Measurements from ENCODE around the gene CUTA.
"Not testable (repeated sequence)": the region's sequence is repeated elsewhere in the genome, so short reads cannot be mapped to it uniquely, and the experiment has no call there.

The CUTA gene

DNA sequence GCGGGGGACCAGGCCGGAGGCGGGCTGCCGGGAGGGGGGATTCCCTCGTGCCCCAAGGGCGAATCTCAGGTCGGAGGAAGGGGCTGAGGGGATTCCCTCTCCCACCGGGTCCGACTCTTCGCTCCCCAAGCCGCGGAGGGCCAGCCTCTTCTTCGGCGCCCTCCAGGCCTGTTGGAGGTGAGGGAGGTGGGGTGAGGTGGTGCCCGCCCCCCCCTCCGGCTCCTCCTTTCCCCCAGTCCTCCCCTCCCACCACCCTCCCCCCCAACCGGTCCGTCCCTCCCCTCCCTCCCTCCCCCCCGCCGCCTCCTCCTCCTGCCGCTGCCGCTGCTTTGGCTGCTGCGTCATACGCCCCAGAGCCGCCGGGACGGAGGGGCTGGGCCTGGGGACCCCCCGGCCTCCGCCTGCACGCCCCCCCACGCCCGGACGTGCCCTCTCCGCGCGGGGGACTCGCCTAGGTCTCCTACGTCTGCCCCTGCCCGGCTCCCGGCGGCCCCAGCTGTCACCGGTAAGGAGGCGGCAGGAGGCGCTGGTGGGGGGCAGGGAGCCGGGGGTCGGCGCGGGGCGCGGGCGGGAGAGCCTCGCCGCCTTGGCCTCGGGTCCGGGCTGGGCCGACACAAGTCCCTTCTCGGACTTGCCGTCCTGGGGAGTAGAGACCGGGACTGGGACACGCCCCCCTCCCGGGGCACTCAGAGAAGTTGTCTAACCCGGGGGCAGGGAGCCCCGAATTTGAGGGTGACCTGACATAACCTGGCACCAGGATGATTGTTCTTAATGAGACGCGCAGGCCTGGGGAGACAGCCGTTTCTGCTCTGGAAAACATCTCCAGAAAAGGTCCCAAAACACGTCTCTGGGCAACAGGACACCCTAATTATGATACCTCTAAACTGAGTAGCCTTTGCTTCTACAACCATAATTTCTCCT lies 6.9 kb downstream of the CUTA start, which contains the start of gene PHF1:
Gene PHF1, plus strand, starts transcription at position 304 of the 921 bp plus-strand sequence. CDS start 1,250 bp downstream, outside the sequence.
- H3K27ac ChIP-seq, result peak within 1 kb of the TSS; percentile 85 to 99 (median 95)
- peak within 1 kb of the TSS; percentile 67 to 95 (median 85) for H3K4me3 ChIP-seq

DNA sequence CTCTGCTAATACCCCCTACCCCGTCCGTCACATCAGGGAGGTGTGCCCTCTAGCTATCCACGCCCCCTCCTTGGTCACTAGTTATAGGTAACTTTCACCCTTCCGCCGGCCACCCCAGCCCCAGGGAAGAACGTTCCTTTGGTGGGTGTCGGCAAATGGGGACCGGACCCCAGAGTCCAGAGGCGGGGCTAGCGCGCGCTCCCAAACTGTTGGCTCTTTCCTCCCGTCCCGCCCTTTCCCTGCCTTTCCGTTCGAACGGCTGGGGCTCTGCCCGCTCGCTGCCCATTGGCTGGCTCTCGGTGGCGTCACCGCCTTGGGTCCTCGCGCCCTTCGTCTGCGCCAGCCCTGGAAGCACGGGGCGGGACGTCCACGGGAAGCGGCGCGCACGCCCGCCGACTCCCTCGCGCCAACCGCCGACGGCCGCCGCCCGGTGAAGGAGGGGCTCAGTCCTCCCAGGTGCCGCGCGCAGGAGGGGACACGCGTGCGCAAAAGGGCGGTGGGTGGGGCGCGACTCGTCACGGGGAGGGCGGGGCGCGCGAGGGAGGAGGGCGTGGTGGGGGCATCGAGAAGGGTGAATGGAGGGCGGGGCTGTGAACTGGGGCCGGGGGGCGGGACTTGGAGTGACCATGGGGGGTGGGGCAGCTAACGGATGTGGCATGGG lies 7.7 kb downstream of the CUTA start:
- Histone ChIP-seq H3K27ac (peak overlapping the region; percentile 85 to 99 (median 95)), H3K4me3 (peak overlapping the region; percentile 67 to 95 (median 85))

DNA sequence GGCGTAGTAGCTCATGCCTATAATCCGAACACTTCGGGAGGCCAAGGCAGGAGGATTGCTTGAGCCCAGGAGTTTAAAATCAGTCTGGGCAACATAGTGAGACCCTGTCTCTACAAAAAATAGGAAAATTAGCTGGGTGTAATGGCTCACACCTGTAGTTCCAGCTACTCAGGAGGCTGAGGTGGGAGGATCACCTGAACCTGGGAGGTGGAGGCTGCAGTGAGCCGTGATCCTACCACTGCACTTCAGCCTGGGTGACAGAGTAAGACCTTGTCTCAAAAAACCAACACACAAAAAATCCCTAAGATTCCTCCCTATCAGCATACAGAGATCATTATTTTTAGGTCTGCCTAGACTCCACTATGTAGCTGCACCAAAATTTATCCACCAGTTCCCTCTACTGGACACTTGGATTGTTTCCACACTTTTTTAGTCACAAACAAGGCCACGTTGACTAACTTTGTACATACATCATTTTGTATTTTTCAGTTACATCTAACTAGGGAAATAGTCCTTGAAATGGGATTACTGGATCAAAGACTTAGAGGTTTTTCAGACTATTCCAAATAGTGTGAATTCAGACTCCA lies 10.7 kb downstream of the CUTA start:
- H3K27ac ChIP-seq, result peak overlapping the region in 1 of 21 experiments; percentile 8
- H3K4me3 ChIP-seq, result no peak overlapping the region

DNA sequence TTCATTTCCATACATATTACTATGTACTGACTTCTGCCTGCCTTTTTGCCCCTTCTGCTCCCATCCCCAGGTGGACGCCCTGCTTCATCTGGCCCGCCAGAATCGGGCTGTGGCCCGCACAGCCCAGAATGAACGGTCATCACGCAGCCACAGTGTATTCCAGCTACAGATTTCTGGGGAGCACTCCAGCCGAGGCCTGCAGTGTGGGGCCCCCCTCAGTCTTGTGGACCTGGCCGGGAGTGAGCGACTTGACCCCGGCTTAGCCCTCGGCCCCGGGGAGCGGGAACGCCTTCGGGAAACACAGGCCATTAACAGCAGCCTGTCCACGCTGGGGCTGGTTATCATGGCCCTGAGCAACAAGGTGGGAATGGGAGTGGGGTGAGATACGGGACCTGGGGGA lies 11.8 kb downstream of the CUTA start:
- no peak overlapping the region for H3K27ac ChIP-seq
- H3K4me3 ChIP-seq, result no peak overlapping the region

DNA sequence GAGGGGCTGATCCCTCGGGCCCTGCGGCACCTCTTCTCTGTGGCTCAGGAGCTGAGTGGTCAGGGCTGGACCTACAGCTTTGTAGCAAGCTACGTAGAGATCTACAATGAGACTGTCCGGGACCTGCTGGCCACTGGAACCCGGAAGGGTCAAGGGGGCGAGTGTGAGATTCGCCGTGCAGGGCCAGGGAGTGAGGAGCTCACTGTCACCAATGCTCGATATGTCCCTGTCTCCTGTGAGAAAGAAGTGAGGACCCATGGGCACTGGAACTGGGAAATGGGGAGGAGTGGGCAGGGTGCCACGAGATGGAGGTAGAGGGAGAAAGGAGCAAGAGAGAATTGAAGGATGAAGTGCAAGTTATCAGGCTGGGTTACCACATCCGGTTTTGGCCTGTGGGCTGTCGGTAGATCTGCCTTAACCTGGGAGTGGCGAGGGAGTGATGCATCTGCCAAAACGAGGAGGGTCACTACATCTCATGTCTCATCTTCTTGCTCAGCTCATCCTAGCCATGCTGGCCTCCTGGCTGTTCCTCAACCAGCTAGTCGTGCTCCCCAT lies 12.4 kb downstream of the CUTA start:
- H3K27ac ChIP-seq, result peak overlapping the region in 1 of 21 experiments; percentile 0
- no peak overlapping the region for H3K4me3 ChIP-seq

DNA sequence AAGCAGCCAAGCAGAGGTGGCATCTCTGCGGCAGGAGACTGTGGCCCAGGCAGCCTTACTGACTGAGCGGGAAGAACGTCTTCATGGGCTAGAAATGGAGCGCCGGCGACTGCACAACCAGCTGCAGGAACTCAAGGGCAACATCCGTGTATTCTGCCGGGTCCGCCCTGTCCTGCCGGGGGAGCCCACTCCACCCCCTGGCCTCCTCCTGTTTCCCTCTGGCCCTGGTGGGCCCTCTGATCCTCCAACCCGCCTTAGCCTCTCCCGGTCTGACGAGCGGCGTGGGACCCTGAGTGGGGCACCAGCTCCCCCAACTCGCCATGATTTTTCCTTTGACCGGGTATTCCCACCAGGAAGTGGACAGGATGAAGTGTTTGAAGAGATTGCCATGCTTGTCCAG lies 13.0 kb downstream of the CUTA start:
- Histone ChIP-seq H3K4me3 (no peak overlapping the region), H3K27ac (peak overlapping the region in 1 of 21 experiments; percentile 0)

DNA sequence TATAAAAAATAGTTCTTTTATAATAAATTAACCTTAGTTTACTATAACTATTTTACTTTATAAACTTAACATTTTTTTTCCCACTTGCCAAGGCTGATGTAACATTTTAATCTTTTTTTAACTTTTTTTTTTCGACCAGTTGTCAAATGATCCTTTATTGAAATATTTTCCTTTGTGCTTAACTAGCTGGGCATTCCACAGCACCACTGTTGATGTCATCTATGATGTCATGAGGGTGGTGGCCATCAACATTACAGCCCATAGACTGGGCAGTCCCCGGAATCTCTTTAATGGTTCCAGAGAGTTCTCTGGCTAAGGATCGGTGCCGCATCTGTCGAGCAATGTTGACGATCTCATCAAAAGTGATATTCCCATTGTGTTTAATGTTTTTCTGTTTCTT lies 18.0 kb downstream of the CUTA start:
- not testable (repeated sequence) for H3K4me3 ChIP-seq, H3K27ac ChIP-seq

DNA sequence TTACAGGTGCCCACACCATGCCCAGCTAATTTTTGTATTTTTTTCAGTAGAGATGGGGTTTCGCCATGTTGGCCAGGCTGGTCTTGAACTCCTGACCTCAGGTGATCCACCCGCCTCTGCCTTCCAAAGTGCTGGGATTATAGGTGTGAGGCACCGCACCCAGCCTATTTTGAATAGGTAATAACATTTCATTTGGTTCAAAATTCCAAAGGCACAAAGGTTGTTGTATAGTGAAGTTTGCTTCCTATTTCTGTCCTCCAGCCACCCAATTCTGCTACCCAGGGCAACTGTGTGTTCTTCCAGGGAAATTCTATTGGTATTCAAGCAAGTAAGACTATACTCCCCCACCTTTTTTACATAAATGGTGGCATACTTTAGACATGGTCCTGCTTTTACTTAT lies 19.3 kb downstream of the CUTA start:
- not testable (repeated sequence) for H3K4me3 ChIP-seq, H3K27ac ChIP-seq

DNA sequence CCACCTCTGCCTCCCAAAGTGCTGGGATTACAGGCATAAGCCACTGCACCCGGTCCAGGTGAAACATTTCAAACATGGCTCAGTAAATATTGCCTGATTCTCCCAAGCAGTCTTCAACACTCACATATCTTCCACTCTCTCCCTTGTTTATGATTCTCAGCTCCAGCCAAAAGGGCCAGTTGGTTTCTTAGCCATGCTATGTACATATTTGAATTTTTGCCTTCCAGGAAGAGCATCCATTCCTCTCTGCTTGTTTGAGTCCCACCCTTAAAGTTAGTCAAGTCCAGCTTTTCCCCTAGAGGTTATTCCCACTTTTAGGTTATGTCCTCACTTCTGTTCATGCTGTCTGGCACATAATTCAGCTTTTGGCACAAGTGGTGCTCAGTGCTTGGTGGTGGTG lies 20.4 kb downstream of the CUTA start:
- no peak overlapping the region for H3K4me3 ChIP-seq
- H3K27ac ChIP-seq, result no peak overlapping the region

DNA sequence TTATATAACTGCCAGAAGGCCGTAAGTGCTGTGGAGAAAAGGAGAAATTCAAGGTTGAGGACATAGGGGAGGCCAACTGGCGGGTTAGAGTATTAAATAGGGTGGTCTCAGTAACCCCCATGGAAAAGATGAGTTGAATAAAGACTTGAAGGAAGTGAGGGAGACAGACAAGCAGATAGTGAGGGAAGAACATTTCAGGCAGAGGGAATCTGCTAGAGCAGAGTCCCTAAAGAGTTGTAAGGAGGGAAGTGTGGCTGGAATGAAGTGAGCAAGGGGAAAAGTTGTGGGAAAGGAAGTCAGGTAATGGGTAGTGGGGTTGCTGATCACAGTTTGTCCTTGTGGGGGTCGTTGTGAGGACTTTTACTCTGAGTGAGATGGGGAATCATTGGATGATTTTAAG lies 24.9 kb downstream of the CUTA start:
- Histone ChIP-seq H3K4me3 (peak overlapping the region in 3 of 7 experiments; percentile 48 to 65 (median 60)), H3K27ac (peak overlapping the region in 2 of 21 experiments; percentile 10 to 86)

DNA sequence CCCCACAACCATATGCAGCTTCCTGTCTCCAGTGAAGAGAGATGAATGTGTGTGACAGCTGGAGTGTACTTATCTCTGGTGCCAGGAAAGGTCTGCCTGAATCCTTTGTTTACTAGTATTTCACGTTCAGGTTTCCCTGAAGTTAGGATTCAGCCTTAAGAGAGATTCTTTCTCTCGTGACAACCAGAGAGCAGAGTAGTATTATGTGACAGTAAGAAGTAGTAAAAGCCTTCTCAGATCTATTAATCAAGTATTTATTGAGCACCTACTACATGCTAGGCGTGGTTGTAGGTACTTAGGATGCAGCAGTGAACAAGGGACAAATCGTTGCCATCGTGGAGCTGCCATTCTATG lies 25.3 kb downstream of the CUTA start:
- Histone ChIP-seq H3K27ac (peak overlapping the region in 2 of 21 experiments; percentile 58 to 86), H3K4me3 (peak overlapping the region in 6 of 7 experiments; percentile 48 to 65 (median 58))

DNA sequence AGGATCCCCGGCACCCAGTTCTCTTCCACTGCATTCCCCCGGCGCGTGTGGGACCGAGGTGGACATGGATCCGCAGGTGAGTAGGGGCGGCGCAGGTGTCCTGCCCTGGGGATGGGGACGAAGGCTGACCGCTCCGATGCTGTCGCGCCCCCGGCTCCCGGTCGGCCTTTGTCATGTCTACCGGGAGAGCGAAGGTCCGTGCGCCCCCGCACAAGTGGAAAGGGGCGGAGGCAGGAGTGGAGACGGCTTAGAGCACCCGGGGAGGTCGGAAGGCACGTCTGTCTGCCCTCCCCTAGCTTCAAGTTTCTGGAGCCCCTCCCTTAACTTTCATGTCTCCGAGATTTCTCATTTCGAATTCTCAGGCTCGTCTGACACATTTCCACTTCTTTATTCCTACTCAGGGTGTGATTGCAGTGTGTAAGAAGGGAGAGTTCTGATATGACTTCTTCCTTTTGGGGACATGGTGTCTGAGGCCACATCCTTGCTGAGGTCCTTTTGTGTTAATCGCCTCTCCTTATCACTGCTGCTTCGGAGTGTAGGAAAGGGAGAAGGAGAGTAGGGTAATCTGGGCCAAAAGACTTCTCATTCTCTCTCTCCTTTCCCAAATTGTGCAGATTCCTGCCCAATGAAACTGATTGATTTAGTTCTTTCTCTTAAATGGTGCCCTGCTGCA lies 25.8 kb downstream of the CUTA start:
- peak overlapping the region in 18 of 21 experiments; percentile 2 to 88 (median 62) for H3K27ac ChIP-seq
- H3K4me3 ChIP-seq, result peak overlapping the region; percentile 48 to 70 (median 60)

DNA sequence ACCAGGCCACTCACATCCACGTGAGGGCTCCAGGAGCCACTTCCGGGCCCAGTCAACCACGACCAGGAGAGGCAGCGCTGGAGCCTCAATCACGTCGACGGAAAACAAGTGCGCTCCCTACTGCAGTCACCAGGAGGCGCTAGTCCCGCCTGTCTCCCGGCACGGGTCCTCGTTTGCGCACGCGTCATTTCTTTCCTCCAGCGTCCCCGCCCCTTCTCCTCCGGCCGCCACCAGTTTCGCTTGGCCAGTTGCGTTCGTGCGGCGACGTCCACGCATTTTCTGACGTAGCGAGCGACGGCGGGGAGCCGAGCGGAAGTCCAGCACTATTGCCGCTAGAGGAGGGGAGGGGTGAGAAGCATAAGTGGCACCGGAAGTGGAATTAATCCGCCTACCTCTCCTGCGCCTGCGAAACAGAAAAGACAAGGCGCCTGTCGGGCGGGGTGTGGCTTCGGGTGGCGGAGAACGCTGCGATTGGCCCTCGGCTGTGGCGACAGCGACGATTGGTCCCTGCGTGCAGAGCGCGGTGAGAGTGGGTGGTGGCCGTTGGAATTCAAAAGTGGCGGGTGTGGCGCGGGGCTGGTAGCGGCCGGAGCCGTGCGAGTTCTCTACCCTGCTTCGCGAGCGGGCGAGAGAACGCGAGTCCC lies 26.5 kb downstream of the CUTA start, which contains the start of gene KIFC1:
Gene KIFC1, plus strand, starts transcription at position 546 of the 644 bp plus-strand sequence. CDS start 163 bp downstream, outside the sequence.
- peak within 1 kb of the TSS in 20 of 21 experiments; percentile 52 to 92 (median 81) for H3K27ac ChIP-seq
- H3K4me3 ChIP-seq, result peak within 1 kb of the TSS; percentile 48 to 70 (median 60)

DNA sequence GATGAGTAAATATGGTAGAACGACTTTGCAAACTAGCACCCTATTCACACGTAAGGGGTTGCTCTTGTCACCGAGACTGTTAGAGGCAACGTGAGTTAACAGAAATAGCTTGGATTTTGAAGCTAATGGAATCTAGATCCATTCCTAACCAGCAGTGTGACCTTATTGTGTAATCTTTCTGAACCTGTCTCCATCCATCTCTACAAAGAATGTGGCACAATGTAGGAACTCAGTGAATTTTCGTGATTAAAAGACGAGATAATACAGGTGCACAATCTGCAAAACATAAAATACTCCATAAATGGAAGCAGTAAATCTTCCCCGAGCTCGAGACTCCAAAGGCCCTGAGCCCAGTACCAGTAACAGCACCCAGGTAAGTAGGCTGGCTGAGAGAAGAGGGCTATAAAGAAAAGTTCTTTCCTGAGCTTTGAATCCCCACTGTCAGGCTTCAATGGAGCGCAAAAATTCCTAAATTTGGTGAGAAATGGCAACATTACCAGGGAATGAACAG lies 27.1 kb downstream of the CUTA start:
- Histone ChIP-seq H3K4me3 (peak overlapping the region in 5 of 7 experiments; percentile 48 to 65 (median 55)), H3K27ac (peak overlapping the region in 20 of 21 experiments; percentile 52 to 92 (median 81))

DNA sequence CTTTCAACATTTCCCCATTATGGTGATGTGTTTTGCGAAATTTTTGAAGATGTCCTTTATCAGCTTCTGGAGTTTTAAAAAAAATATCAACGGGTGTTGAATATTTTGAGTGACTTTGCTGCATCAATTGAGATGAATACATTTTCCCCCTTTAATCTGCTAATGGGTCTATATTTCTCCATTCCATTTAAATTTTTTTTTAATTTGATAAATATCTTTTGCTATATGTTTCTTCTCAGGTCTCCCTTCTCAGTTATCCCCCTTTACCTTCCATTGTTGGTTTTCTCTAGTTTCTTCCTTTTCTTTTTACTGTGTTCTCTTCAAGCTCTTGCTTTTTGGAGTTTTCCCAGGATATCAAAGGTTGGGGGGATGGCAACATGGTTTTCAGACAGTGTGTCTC lies 27.7 kb downstream of the CUTA start:
- Histone ChIP-seq H3K27ac (peak overlapping the region in 4 of 21 experiments; percentile 80 to 92 (median 88)), H3K4me3 (no peak overlapping the region)

DNA sequence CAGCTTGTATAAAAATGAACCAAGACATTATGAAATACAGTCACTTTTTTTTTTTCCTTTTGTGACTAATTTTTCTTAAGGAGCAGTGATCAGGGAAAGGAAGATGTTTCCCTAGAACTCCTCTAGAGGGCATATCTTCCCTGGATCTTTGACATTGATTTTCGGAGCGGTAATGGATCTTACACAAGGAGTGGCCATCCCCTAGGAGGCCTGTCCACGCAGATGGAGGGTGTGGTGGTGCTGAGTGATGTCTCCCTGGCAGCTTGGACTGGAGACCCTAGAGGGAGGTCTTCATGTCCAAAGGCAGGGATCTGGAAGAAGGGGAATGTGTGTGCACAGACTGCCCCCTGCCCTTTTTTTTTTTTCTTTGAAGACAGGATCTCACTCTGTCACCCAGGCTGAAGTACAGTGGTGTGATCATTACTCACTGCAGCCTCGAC lies 33.3 kb downstream of the CUTA start:
- Histone ChIP-seq H3K27ac (no peak overlapping the region), H3K4me3 (no peak overlapping the region)

DNA sequence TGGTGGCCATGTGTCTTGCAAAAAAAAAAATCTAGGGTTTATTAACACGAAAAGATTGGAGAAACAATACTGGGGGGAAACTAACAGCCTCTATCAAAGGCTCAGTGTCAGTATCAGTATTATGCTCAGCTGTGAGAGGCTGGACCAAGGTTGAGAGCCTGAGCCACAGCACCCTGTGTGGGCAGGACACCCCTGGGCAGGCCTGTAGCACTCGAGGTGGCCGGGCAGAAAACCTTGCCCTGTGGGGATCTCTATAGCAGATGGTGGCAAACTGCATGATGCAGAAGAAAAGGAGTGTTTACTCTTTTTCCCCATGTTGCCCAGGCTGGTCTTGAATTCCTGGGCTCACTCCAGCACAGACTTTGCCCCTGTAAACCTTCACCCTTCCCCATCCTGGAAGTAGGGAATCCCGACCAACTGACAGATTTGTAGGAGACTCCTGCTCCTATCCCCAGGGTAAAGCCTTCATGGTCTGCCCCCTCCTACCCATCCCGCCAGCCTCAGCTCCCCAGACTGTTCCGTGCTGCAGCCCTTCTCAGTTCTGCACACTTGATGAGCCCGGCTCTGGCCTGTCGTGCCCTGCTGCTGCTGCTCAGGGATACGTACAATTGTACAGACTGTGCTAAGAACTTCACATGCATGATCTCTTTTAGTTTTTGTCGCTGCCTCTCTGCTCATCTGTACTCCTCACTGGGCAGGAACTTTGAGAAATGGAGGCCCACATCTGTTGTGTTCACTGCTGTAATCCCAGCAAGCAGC lies 34.3 kb downstream of the CUTA start:
- Histone ChIP-seq H3K27ac (no peak overlapping the region), H3K4me3 (no peak overlapping the region)
